Globus pallidus (tissue), 1 donor: ENCODE data around the gene CBX6.

Experiments
- DNase-seq: peaks from one replicate; pipeline ENCODE4 v3.0.0-alpha.2; 2015; ENCODE audit warnings: low spot score

Gene CBX6

DNA sequence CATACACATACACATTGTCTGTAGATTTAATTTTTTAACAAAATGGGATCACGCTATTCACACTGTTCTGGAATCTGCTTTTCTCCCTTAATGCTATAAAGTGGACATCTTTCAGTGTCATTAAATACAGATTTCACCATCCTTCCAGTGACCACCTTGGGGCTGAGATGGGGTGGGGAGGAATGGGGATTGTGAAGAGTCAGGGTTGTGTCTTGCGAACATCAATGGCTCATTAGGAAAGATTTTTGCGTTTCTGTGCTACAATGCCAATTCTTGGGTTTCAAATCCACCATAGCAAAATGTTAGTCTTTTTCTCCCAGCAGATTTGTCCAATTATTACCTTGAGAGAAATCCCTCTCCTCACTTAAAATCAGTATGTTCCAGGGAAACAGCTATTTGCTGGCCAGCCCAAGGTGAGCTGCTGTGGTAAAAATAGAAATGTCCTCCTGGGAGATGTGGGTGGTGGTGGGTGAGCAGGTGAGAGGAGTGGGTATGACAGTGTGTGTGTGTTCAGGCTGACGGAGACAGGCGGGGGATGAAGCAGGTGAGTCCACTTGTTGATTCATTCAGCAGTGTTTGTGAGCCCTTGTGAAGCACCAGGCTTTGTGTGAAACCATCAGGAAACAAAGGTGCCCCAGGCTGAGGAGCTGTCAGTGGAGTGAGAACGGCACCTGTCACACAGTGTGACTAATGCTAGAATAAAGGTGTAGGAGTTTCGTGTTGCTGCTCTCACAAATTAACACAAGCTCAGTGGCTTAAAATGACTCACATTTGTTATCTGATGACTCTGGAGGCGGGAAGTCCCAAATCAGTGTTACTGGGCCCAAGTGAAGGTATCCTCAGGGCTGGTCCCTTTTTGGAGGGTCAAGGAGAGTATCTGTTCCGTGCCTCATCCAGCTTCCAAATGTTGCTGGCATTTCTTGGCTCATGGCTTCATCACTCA, 1.7 kb upstream of the CBX6 start:
- DNase-seq = no peak

DNA sequence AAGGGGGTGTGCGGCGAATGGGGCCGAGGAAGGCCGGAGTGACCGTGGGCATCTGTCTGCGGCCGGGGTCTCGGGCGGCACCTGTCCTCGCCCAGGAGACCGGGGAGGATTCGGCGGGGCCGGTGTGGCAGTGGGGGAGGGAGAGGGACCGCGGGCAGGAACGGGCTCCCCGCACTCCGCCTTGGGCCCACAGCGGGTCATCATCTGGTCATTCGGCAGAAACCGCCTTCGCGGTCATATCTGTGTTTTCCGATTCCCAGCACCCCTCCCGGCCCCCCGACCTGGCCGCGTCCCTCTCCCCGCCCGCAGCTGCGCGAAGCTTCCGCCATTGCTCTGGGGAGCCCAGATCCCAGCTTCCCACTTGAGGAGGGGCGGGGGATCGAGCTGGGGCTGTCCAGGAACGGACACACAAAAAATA, 824 bp upstream of the CBX6 start:
- DNase-seq = peak; percentile 66

DNA sequence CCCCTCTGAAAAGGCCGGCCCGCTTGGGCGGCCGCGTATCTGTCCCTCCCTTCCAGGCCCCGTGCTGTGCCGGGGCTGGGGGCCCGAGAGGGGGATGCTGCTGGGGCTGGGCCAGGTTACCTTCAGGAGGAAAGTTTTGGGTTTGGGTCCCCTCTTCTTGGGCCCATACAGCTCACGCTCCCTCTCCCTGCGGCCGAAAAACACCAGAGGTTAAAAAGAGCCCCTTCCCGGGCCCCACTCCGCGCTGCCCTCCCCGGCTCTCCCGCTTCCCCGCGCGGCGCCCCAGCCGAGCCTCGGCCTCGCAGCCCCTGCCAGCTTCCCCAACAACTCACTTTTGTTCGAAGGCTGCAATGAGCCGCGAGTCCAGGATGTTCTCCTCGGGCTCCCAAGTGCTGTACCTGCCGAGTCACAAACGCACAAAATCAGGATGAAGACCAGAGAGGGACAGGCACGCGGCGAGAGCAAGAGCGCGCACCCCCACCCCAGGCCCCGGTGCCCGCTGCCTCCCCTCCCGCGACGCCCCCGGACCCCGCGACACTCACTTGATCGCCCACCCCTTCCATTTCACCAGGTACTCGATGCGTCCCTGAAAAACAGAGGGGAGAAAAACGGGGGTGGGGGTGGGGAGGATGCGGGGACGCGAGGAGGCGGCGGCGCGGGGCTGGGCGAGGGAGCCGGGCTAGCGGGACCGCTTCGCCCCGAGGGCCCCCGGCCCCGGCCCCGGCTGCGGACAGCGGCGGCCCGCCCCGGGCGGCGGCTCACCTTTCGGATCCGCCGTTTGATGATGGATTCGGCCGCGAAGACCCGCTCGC, 450 bp downstream of the CBX6 start:
- DNase-seq = no peak

DNA sequence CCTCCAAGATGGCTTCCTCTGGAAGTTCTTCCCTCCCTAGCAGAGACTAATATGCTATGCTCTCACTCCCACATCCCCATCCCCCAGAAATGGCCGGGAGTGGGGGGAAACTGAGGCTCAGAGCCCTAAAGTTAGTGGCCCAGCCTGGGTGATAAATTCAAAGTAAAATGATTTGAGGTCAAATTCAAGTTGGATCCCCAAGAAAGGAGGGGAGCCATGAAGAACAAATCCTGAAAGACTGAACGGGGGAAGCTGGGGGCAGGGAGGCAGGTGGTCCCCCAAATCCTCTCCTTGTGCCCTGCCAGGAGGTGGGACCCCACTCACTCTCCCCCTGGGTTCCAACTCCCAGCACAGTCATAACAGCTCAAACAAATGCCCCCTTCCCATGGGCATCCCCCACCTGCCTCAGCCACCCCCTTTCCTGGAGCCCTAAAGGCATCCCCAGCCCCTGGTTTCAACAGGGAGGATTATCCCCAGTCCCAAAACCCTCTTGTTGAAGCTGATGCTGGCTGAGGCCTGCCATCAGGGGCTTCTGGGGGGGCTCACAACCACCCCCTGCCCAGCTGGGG, 1.1 kb downstream of the CBX6 start:
- DNase-seq = no peak

DNA sequence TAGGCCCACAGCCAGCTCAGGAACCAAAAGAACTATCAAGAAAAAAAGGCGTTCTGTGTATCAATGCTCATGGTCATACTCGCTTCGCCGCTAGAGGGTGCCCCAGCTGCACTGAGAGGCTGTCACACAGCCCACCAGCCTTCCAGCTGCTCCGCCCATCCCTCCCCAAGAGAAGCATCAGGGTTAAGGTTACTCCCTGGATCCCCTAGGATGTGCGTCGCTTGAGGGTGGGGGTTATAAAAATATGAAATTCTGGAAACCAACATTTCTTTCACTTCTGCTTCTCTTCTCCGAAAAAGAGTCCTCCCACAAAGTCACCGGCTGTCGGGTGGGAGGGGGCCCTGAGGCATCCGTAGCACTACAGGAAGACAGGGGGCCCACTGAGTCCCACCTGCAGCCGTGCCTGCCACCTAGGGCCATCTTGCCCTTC, 1.7 kb downstream of the CBX6 start:
- DNase-seq = peak; percentile 75

DNA sequence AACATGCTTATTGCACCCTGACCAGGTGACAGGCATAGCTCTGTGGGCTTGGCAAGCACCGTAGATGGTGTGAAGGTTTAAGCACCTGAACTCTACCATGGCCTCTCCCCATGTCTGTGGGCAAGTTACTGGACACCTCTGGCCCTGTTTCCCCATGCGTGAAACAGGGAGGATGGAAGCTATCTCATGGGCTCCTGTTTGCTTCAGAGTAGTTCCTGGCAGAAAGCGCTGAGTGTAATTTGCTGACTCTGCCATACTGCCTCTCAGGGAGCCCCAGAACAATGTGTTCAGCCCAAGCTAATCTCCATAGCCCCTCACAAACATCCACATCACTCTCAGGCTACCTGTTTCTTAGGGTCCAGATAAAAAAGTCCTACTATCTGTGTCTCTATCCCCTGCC, 2.4 kb downstream of the CBX6 start:
- DNase-seq = no peak

DNA sequence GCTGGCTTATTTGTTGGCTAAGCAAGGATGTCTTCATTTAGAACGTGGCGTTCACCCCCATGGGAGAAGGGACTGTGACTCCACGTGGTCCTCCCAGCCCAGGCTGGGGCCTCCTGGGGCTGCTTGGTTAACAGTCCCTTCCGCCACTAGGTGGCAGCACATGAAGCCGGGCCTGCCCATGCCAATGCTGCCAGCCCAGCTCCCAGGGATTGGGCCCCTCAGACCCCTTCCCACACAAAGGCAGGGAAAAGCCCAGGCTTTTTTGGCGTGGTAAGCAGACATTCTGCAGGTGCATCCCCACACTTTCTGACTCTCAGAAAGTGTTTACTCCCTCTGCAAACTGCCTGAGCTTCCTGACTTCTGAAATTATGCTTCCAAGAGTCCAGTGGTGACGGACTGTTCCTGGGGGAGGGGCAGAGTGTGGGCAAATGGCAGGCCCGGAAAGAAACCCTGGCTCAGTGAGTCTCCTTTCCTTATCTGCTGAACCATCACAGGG, 3.1 kb downstream of the CBX6 start:
- DNase-seq = peak; percentile 66

DNA sequence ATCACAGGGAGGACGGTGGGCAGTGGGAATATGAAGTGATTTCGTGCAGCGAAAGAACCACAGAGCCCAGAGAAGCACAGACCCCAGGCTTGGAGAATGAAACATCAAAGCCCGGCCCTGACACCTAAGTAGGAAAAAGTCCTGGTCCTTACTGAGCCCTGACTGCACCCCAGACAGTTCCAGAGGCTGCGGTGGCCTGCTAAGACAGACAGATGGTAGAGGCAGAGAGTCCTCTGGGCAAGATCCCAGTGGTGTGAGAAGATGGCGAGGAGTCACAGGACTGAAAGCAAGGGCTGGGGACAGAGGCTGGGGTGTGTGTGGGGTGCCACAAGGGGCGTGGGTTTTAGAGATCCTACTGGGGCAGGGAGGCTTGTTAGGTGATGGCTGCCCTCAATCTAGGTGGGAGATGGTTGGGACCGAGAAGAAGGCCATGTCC, 3.7 kb downstream of the CBX6 start:
- DNase-seq = no peak

DNA sequence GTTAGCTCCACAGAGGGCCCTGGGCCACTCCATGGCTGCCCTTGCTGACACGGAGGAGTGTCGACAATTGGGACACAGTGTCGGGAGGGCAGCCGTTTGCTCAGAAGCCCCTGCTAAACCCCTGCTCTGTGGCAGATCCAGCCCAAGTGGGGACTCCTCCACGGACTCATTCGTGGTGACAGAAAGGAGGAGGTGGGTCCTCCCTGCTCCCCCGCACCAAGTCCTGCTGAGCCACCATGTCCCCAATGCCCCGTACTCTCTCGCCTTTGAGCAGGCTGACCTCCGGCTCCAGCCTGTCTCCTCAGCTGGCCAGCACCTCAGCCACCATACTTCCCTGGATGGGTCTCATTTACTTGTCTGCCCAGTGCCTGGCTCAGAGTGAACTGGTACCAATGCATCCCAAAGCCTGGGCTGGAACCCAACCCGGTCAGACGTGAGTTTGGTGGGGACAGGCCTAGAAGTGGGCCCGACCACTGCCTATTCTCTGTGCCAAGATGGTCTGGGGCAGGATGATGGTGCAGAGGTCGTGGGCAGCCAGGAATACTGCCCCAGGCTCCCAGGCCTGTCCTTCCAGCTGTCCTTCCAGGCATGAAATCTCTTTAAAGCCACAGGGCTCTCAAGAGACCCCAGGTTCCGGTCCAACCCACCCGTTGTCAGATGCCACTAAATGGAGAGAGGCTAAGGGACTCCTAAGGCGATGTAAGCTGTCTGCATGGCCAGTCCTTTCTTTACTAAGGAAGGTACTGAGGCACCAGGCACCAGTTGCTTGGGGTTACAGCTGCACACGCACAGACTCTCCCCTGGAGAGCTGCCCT, 4.3 kb downstream of the CBX6 start:
- no peak for DNase-seq

DNA sequence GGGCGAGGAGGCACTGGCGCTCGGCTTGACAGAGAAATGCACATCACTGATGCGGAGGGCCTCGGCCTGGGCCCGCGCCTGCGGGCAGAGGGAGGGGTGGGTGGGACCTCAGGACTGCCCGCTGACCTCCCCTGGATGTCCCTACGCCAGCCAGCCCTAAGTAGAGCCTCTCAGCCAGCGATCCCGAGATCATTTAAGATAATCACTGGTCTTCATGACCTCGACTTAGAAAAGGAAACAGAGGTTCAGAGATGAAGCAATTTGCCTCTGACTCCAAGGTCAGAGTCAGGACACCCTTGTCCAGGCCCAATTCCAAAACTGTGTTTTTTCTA, 4.9 kb downstream of the CBX6 start:
- DNase-seq = no peak

DNA sequence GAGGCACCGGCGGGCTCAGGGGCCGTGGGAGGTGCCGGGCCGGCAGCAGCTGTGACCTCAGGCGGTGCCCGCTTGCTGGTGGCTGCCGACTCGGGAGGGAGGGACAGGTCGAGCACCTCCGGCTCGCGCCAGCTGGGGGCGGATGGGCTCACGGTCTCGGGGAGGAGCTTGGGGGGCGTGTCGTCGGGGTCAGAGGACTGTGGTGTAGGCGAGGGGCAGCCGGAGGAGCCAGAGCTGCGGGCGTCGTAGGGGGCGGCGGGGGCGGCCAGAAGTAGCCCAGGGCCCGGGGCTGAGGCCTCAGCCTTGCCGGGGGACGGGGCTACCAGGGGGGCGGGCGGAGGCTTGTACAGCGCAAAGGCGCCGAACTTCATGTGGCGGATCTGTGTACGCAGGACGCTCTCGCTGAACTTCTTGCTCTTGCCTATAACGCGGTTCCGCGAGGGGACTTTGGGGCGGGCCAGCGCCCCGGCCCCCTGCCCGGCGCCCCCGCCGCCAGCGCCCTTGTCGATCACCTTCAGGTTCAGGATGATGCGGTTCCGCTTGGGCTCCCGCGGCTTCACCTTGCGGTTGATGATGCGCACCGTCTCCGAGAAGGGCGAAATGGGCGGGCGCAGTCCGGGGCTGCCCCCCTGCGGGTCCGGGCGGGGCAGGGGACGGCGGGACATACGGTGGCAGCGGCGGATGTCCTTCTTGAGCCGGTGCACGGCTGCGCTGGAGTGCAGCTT, 5.5 kb downstream of the CBX6 start:
- DNase-seq = no peak

DNA sequence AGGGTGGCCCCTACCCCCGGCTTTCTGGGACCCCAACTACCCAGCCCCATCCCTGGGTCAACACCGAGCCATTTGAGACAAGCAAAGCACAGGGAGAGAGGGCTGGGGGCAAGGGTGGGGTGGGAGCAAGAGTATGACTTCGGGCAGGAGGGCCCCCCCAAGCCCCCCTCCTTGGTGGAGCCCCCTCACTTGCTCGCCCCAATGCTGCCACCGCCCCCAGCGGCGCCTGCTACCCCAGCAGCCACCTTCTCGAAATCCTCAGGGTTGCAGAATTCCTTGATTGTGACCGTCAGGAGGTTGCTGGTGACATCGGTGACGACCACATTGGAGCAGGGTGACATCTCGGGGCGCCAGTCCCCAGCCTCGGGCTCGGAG, 6.0 kb downstream of the CBX6 start:
- DNase-seq = no peak

DNA sequence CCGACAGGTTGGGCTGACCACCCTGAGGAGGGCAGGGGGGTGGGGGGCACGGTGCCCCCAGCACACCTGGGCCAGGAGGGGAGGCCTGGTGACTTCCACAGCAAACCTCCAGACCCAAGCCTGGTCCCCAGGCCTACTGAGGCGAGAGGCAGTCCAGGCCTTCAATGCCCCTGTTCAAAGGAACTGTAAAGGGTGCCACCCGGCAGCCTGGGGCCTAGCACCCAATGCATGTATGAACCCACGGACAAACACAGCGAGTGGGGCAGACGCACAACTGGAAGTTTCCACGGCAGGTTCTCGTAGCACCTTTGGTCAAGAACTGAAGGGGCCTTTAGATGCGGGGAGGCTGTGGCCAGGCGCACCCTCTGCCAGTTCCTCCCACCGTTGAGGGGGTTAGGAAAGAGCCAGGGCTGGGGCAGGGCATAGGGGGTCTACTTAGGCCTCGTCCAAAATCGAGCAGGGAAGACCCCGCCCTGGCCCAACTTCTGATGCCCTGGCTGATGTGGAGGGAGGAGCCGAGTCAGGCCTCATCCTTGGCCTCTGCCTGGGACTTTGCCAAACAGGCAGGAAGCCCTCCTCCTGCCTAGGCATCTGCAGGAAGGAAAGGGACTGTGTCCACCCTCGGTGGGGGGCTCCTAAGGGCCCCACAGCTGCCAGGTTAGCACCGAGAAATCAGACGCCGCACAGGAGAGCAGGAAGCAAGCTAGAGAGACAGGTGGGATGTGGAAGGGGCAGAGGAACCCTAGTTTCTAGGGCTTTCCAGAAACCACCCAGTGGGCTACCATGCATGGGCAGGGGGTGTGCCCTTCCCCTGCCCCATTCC, 6.6 kb downstream of the CBX6 start:
- no peak for DNase-seq

DNA sequence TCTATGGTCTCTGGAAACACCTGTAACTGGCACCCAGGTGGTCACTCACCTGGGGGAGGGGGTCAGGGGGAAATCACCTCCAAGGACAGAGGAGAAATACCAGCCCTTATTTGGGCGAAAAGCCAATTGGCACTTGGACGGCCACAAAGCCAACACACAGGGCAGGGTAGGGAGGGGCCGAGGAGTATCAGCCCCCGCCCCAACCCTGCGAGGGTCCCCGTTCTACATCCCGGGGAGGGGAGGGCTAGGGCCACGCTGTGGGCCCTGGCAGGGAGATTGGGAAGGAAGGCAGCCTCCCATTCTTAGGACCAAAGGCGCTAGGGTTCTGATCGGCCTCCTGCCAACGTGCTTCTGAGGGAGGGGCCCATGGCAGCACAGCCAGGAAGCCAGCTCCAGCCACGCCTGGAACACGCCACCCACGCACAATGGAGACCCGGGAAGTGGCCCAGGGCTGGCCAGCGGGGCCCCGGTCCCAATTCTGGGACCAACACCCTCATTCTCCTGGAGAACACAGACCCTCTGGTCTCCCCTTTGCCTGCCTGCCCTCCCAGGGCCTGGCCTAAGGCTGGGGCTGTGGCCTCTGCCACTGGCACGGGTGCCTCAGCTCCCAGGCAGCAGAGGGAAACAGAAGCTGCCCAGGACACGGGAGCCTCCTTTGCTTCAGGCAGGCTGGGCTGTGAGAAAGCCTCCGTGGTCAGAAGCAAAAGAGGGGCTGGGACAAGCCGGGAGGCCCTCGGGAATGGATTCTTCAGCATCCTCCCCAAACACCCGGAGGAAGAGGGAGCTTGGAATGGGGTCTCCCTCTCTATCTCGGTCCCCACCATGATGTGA, 7.4 kb downstream of the CBX6 start:
- no peak for DNase-seq

DNA sequence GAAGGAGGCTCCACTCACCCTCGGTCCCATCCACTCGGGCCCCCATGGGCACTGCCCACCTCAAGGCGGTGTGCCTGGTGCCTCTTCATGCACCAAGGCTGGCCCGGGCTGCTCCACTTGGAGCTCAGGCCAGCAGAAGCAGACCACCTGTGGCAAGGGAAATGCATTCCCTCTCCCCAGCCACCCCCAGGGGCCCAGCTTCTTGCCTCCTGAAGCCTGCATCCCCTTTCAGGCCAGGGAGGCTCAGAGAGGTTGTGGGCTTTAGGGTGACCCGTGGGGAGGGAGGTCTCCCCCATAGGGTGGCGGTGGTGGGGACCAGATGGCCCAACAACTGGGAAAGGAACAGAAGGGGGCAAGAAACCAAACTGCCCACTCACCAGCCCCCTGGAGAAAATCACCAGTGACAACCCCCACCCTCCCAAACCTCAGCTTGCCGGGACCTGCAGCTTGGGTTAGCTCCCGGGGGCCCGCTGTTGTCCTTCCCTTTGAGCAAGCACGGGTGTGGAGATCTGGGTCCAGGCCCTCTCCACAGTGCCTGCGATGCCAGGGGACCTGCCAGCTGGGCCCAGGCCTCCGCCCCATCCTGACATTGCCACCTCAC, 8.4 kb downstream of the CBX6 start:
- DNase-seq = no peak

DNA sequence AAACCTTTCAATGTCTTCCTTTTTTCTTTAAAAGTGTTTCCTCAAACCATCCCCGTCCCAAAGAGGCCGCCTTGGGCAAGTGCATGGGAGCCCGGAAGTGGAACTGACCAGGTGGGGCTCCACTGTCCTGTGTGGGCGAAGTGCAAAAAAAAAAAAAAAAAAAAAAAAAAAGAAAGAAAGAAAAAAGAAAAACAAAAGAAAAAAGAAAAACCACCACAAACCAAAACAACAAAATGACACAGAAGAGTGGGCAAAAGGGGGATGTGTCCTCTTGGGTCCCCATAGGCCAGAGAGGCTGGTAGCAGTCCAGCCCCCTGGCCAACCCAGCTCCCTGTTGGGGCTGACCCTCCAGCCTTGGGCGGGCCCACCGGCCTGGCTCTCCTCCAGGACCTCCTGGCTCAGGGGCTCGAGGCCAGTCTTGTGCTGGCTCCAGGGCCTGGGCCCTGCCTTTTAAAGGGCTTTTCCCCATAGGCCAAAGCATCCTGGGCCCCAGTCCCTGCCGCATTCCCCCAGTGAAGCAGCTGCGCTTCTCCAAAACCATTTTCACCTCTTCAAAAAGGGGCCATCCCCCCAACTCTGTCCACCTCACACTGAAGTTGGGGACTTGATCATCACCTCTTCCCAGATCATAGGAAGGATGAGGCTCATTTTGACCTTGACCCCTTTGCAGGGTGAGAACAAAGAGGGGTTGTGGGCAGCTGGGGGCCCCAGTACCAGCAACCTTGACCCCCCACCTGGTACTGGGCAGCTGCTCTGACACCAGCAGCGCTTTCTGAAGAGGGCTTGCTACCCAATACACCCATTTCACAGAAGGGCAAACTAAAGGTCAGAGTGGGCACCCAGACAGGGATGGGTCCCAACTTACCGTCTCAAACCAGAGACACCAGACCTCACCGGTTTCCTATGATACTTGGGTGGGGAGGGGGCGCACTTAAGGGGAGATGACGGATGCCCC, 9.4 kb downstream of the CBX6 start:
- no peak for DNase-seq

DNA sequence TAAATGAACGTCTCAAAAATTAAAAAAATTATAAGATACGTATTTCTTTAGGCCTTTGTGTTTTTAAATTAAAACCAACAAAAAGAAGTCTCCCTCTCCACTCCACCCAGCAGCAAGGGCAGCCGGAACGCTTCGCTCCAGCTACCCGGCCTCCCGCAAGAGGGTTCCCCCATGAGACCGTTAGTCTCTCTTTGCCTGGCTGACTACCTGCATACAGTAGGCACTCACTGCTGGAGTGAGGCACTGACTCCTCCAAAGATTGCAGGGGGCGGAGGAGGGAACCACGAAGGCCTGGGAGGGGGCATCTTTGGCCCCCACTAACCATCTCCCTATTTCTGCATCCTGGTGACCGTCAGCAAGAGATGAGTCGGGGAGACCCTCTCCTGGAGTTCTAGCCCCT, 10.1 kb downstream of the CBX6 start:
- no peak for DNase-seq
